SK-N-SH (cell line): ENCODE data around the gene SYAP1. TPM values are rescaled to one million over a fixed set of nuclear protein-coding genes. Genes with fewer than 3 reads are reported as not detected.

Source experiments
- CTCF ChIA-PET: fragments of 300-600, 350-600 bp; formaldehyde crosslinking; extraction: SDS; loops from one replicate; lab custom pipeline; 2021; lab: Yijun Ruan, JAX
- POLR2A ChIA-PET: fragments of 350-600 bp; sonication (Branson Sonifier 250); formaldehyde crosslinking; extraction: SDS; loops from one replicate; lab custom pipeline; 2020; ENCODE audit warnings: antibody characterized with exemption, inconsistent platforms; lab: Yijun Ruan, JAX
- DNase-seq: peaks from one replicate; pipeline ENCODE4 v3.0.0; 2012
- H2AFZ ChIP-seq: fragments of 200-600 bp; sonication (generic); 2 replicates; pipeline ENCODE4 v1.8.1; 2016; ENCODE audit warnings: antibody characterized with exemption, mild to moderate bottlenecking, low read depth
- H3F3A ChIP-seq: fragments of 200-600 bp; sonication (generic); replicated peaks from 2 replicates; pipeline ENCODE3; 2016; ENCODE audit warnings: antibody characterized with exemption, mild to moderate bottlenecking; ENCODE audit not compliant: insufficient read depth
- H3K27ac ChIP-seq, 2 experiments: fragments of 200-500 bp in 1 of 2; fragments of 200-600 bp in 1 of 2; sonication (Bioruptor generic) in 1 of 2; sonication (generic), shearing (Covaris generic) in 1 of 2; 2 replicates each; pipeline versions ENCODE4 v1.5.1 to v1.6.1; 2014 to 2016; ENCODE audit warnings: low read depth in 2 of 2, inconsistent platforms in 1 of 2, low read length in 1 of 2, mild to moderate bottlenecking in 1 of 2, mixed read lengths in 1 of 2
- H3K27me3 ChIP-seq: fragments of 200-600 bp; sonication (generic), shearing (Covaris generic); 2 replicates; pipeline ENCODE4 v1.6.1; 2016; ENCODE audit warnings: mixed run types; ENCODE audit not compliant: insufficient read depth
- H3K36me3 ChIP-seq, 2 experiments: fragments of 200-500 bp in 1 of 2; fragments of 200-600 bp in 1 of 2; sonication (Bioruptor generic) in 1 of 2; sonication (generic) in 1 of 2; replicated peaks in 1 of 2; 2 replicates each; pipeline versions ENCODE3 to v1.5.1; 2014 to 2016; ENCODE audit warnings: low read length in 1 of 2, mild to moderate bottlenecking in 1 of 2; ENCODE audit not compliant: insufficient read depth in 2 of 2, control insufficient read depth in 1 of 2
- H3K4me1 ChIP-seq, 2 experiments: fragments of 200-500 bp in 1 of 2; fragments of 200-600 bp in 1 of 2; sonication (Bioruptor generic) in 1 of 2; sonication (generic), shearing (Covaris generic) in 1 of 2; 2 replicates each; pipeline versions ENCODE4 v1.5.1 to v1.6.1; 2014 to 2016; ENCODE audit warnings: low read depth in 1 of 2, low read length in 1 of 2, mixed run types in 1 of 2; ENCODE audit not compliant: insufficient read depth in 2 of 2, control insufficient read depth in 1 of 2
- H3K4me2 ChIP-seq: fragments of 200-600 bp; sonication (generic), shearing (Covaris generic); 2 replicates; pipeline ENCODE4 v1.6.1; 2017; ENCODE audit warnings: mixed run types
- H3K4me3 ChIP-seq, 2 experiments: fragments of 200-500 bp in 1 of 2; fragments of 200-600 bp in 1 of 2; sonication (Bioruptor generic) in 1 of 2; sonication (generic), shearing (Covaris generic) in 1 of 2; 2 replicates each; pipeline versions ENCODE4 v1.5.1 to v1.8.1; 2014 to 2016; ENCODE audit warnings: low read depth in 2 of 2, inconsistent platforms in 1 of 2, low read length in 1 of 2, mild to moderate bottlenecking in 1 of 2, mixed read lengths in 1 of 2, moderate library complexity in 1 of 2
- H3K79me2 ChIP-seq: fragments of 200-600 bp; sonication (generic); 2 replicates; pipeline ENCODE4 v1.8.1; 2017; ENCODE audit warnings: mild to moderate bottlenecking; ENCODE audit not compliant: insufficient read depth
- H3K9ac ChIP-seq: fragments of 200-600 bp; sonication (generic); 2 replicates; pipeline ENCODE4 v1.6.1; 2017; ENCODE audit warnings: mixed run types
- H3K9me2 ChIP-seq: fragments of 200-600 bp; sonication (generic); 2 replicates; pipeline ENCODE4 v1.6.1; 2017; ENCODE audit warnings: mixed run types
- H3K9me3 ChIP-seq: fragments of 200-600 bp; sonication (generic); 2 replicates; pipeline ENCODE4 v1.6.1; 2017; ENCODE audit warnings: mixed run types, mild to moderate bottlenecking, moderate library complexity
- H4K20me1 ChIP-seq: fragments of 200-600 bp; sonication (generic); 2 replicates; pipeline ENCODE4 v1.6.1; 2017; ENCODE audit warnings: mild to moderate bottlenecking, mixed run types; ENCODE audit not compliant: insufficient read depth
- ELF1 ChIP-seq: IDR thresholded peaks from 2 replicates; pipeline ENCODE4 v1.4.0; 2012
- FOXJ3 ChIP-seq: sonication (generic); formaldehyde crosslinking; IDR thresholded peaks from 2 replicates; pipeline ENCODE4 v1.5.1; 2020; ENCODE audit warnings: mild to moderate bottlenecking, missing genetic modification reagents
- JUND ChIP-seq: IDR thresholded peaks from 2 replicates; pipeline ENCODE4 v1.4.0; 2012
- POLR2AphosphoS5 ChIP-seq: IDR thresholded peaks from 2 replicates; pipeline ENCODE4 v1.6.1; 2012; ENCODE audit warnings: low read depth, low read length
- RCOR1 ChIP-seq: fragments of 150-350 bp; IDR thresholded peaks from 2 replicates; pipeline ENCODE4 v1.6.1; 2017; ENCODE audit warnings: antibody characterized with exemption, low read length
- REST ChIP-seq: IDR thresholded peaks from 2 replicates; pipeline ENCODE4 v1.6.1; 2012; ENCODE audit warnings: mild to moderate bottlenecking, low read depth, low read length, moderate library complexity
- RFX5 ChIP-seq: IDR thresholded peaks from 2 replicates; pipeline ENCODE4 v1.6.1; 2012; ENCODE audit warnings: mild to moderate bottlenecking, improper control_type of control experiment, low read length
- TCF12 ChIP-seq: IDR thresholded peaks from 2 replicates; pipeline ENCODE4 v1.4.0; 2012
- TEAD4 ChIP-seq: IDR thresholded peaks from 2 replicates; pipeline ENCODE4 v1.4.0; 2012; ENCODE audit warnings: mild to moderate bottlenecking, borderline replicate concordance; ENCODE audit not compliant: insufficient read depth
- WGBS: methylation state at CpG from one replicate; pipeline ENCODE4 v1.1.6; 2017; ENCODE audit warnings: low lambda C conversion rate; 5-methylcytosine and 5-hydroxymethylcytosine counted together
- polyA plus RNA-seq, 3 experiments: library from polyadenylated mRNA; depleted of rRNA; stranded (reverse); fragments of >200 nt; gene quantifications; 2 replicates each; pipeline ENCODE4 v1.2.3, GENCODE V29; 2012
- TF ChIP-seq, protein P1 (sequence below): IDR thresholded peaks from 2 replicates; pipeline ENCODE4 v1.4.0; 2012; ENCODE audit warnings: low read depth
- TF ChIP-seq, protein P2 (sequence below): fragments of 200-600 bp; sonication (generic); IDR thresholded peaks from 2 replicates; pipeline ENCODE4 v1.6.1; 2017; ENCODE audit warnings: antibody characterized with exemption, mild to moderate bottlenecking, moderate library complexity
- TF ChIP-seq, protein P3 (sequence below): fragments of 150-350 bp; IDR thresholded peaks from 2 replicates; pipeline ENCODE4 v1.6.1; 2016; ENCODE audit warnings: mild to moderate bottlenecking, low read depth, low read length
- TF ChIP-seq, protein P4 (sequence below): IDR thresholded peaks from 2 replicates; pipeline ENCODE4 v1.4.0; 2012; ENCODE audit warnings: low read depth, borderline replicate concordance

Gene SYAP1
- polyA plus RNA-seq, 1 of the 3 experiments (the other 2 are of a cell fraction) = 11.9 TPM

DNA sequence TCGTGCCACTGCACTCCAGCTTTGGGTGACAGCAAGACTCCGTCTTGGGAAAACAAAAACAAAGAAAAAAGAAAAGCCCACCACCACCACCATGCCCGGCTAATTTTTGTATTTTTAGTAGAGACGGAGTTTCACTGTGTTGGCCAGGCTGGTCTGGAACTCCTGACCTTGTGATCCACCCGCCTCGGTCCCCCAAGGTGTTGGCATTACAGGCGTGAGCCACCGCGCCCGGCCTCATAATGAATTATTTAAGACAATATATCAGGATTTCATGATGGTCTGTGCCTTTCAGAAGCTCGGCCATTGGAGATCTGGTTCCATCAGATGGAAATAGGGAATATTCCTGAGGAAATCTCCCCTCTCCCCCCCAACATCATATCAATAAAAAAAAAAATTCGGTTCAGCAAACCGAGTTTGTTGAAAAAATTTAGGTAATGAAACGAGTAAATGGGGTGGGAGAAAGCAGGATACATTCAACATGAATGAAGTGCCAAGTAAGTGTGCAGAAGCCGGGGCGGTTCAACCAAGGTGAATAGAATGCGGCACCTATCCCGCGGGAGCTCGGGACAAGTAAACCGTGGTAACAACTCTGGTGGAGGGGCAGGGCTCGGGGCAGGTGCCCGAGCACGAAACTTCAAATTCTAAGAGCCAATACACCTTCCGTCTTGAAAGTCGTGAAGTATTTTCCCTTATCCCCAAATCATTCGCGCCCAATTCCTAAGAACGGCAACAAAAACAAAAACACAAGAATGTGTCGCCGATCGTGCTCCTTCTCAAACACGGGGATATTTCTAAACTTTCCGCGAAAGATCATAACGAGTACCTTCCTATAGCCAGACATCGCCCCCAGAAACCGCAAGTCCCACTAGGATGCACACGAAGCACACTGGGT is 66.1 kb downstream of the SYAP1 start:
- Histone ChIP-seq H3K4me1 (peaks cover 3 to 6% of the 10 kb centered on the region in 2 experiments; a peak in 2 of 4 replicates), H3K9me3 (no peaks in the 10 kb centered on the region), H3K79me2 (peaks cover 39% of the 10 kb centered on the region), H3K4me3 (peak overlapping the region; percentile 78 to 80), H3K27ac (0 out of 4 replicates have a peak overlapping the region, but pooled peaks of 1 of the 2 experiments have one; percentile 50), H3F3A (no peaks in the 10 kb centered on the region), H4K20me1 (no peaks in the 10 kb centered on the region), H3K9ac (peak overlapping the region; percentile 54; the same call in 1 of the 2 replicates), H3K27me3 (no peaks in the 10 kb centered on the region), H3K4me2 (peak overlapping the region; percentile 77), H3K36me3 (peaks cover under 1 to 4% of the 10 kb centered on the region in 2 experiments), H2AFZ (peak overlapping the region; percentile 97), H3K9me2 (no peaks in the 10 kb centered on the region)
- no peak for TF ChIP-seq ELF1
- TF ChIP-seq, protein P1, sequence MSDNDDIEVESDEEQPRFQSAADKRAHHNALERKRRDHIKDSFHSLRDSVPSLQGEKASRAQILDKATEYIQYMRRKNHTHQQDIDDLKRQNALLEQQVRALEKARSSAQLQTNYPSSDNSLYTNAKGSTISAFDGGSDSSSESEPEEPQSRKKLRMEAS = 0 out of 2 replicates have a peak, but pooled peaks have one; percentile 8
- DNase-seq = peak; percentile 27
- POLR2A ChIA-PET = interaction anchor here (1.4 kb wide), 1 partner anchor 66 kb away, joined by 4 read pairs; the partner anchor contains the start of gene SYAP1
- CTCF ChIA-PET = interaction anchor here (0.6 to 1.4 kb wide), 2 partner anchors 41 to 107 kb away, joined by 3 to 5 read pairs; no protein-coding TSS in a partner anchor
- 9% methylated on average over 39 of the region's 39 CpGs for WGBS

- POLR2A ChIA-PET = interaction anchor here (1.4 kb wide), 1 partner anchor 67 kb away, joined by 4 read pairs; the partner anchor contains the start of gene SYAP1
- H3K4me2 ChIP-seq = peak within 1 kb of the TSS; percentile 87
- H3K79me2 ChIP-seq = peaks cover 47% of the 10 kb centered on the region
- H2AFZ ChIP-seq = peak within 1 kb of the TSS; percentile 97
- CTCF ChIA-PET = interaction anchor here (1.4 kb wide), 1 partner anchor 106 kb away, joined by 5 read pairs; no protein-coding TSS in a partner anchor
- H3F3A ChIP-seq = no peaks in the 10 kb centered on the region
- peaks cover 3 to 6% of the 10 kb centered on the region in 2 experiments; a peak in 2 of 4 replicates for H3K4me1 ChIP-seq
- no peaks in the 10 kb centered on the region for H4K20me1 ChIP-seq
- peak within 1 kb of the TSS; percentile 74 for H3K9ac ChIP-seq
- under 1% methylated on average over 41 of the region's 59 CpGs for WGBS
- no peaks in the 10 kb centered on the region for H3K9me2 ChIP-seq
- H3K27me3 ChIP-seq = no peaks in the 10 kb centered on the region
- H3K4me3 ChIP-seq = peak within 1 kb of the TSS; percentile 78 to 80
- peak within 1 kb of the TSS; percentile 69 to 81; a peak in 3 of 4 replicates for H3K27ac ChIP-seq
- no peaks in the 10 kb centered on the region for H3K9me3 ChIP-seq
- DNase-seq = peak; percentile 98
- H3K36me3 ChIP-seq = peaks cover 7 to 10% of the 10 kb centered on the region in 2 experiments
- TF ChIP-seq RCOR1 (no peak), TEAD4 (no peak), RFX5 (no peak), FOXJ3 (no peak), ELF1 (peak; percentile 38; the same call in 1 of the 2 replicates), TCF12 (no peak), REST (peak; percentile 48; the same call in 1 of the 2 replicates), POLR2AphosphoS5 (peak; percentile 88), JUND (no peak)
- TF ChIP-seq, protein P2, sequence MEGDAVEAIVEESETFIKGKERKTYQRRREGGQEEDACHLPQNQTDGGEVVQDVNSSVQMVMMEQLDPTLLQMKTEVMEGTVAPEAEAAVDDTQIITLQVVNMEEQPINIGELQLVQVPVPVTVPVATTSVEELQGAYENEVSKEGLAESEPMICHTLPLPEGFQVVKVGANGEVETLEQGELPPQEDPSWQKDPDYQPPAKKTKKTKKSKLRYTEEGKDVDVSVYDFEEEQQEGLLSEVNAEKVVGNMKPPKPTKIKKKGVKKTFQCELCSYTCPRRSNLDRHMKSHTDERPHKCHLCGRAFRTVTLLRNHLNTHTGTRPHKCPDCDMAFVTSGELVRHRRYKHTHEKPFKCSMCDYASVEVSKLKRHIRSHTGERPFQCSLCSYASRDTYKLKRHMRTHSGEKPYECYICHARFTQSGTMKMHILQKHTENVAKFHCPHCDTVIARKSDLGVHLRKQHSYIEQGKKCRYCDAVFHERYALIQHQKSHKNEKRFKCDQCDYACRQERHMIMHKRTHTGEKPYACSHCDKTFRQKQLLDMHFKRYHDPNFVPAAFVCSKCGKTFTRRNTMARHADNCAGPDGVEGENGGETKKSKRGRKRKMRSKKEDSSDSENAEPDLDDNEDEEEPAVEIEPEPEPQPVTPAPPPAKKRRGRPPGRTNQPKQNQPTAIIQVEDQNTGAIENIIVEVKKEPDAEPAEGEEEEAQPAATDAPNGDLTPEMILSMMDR = no peak
- TF ChIP-seq, protein P3, sequence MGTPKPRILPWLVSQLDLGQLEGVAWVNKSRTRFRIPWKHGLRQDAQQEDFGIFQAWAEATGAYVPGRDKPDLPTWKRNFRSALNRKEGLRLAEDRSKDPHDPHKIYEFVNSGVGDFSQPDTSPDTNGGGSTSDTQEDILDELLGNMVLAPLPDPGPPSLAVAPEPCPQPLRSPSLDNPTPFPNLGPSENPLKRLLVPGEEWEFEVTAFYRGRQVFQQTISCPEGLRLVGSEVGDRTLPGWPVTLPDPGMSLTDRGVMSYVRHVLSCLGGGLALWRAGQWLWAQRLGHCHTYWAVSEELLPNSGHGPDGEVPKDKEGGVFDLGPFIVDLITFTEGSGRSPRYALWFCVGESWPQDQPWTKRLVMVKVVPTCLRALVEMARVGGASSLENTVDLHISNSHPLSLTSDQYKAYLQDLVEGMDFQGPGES = no peak
- TF ChIP-seq, protein P4, sequence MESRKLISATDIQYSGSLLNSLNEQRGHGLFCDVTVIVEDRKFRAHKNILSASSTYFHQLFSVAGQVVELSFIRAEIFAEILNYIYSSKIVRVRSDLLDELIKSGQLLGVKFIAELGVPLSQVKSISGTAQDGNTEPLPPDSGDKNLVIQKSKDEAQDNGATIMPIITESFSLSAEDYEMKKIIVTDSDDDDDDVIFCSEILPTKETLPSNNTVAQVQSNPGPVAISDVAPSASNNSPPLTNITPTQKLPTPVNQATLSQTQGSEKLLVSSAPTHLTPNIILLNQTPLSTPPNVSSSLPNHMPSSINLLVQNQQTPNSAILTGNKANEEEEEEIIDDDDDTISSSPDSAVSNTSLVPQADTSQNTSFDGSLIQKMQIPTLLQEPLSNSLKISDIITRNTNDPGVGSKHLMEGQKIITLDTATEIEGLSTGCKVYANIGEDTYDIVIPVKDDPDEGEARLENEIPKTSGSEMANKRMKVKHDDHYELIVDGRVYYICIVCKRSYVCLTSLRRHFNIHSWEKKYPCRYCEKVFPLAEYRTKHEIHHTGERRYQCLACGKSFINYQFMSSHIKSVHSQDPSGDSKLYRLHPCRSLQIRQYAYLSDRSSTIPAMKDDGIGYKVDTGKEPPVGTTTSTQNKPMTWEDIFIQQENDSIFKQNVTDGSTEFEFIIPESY = peak; percentile 87; the same call in 1 of the 2 replicates
- TF ChIP-seq, protein P1 = peak; percentile 68
These were observed 66.9 kb downstream of the SYAP1 start, which contains the start of gene TXLNG for GRCh38 chrX:16786139-16786790. TSS of gene TXLNG (plus strand) at chrX:16786466. CDS start at chrX:16786488, 22 bp downstream.
